ENCODE measurements around the gene CCSER1.

DNA sequence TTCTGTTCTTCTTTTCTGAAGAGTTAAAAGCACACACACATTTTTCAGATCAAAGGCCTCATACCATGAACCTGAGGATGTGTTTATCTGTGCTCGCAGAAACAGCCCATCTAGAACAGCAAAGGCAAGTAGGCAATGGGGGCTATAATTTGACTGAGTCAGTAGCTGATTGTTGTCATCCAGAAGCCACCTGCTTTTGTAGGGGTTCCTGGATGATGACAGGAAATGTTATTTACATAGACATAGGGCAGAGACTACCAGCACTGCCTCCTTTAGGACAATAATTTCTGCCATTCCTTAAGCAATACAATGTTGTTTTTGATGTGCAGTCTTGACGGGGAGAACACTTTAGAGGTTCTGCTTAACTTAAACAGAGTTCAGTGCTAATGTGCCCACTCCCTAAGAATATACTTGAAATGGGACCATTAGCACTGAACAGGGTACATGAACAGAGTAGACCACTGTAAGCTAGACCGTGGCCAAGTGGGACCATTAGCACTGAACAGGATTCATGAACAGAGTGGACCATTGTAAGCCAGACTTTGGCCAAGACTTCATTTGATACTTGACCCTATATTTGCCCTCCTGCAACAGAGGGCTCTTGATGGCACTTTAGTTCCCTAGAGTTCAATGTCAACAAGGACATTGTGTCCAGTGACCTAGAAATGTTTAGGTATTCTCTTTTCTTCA lies 42.8 kb upstream of the CCSER1 start:
- TF ChIP-seq POLR2AphosphoS5 (IDR thresholded peaks at IDR 0.05; ENCODE audit: low read depth, low read length) = no peak
- no peak for TF ChIP-seq CTCF (IDR thresholded peaks at IDR 0.05)
- no peak for TF ChIP-seq REST (IDR thresholded peaks at IDR 0.05; ENCODE audit: insufficient read depth in 1 of 2, low read depth in 2 of 2, low read length in 1 of 2)
- no peak for TF ChIP-seq TCF7L2 (IDR thresholded peaks at IDR 0.05; ENCODE audit: low read depth, low read length)
